NCI-H69 (cell line): ENCODE measurements around the gene ZNF385B.

Source experiments
- DNase-seq: peaks from one replicate; lab custom pipeline; 2025; lab: John Stamatoyannopoulos, UW

The ZNF385B gene

GRCh38 chr2:179629776-179630175 is 231.6 kb downstream of the ZNF385B start:
- DNase-seq = peak; percentile 1

GRCh38 chr2:179626261-179626660 is 235.2 kb downstream of the ZNF385B start:
- DNase-seq = no peak

- no peak for DNase-seq
Observed at GRCh38 chr2:179622635-179623300, 238.6 kb downstream of the ZNF385B start.

- DNase-seq = no peak
Observed at GRCh38 chr2:179622112-179622511, 239.3 kb downstream of the ZNF385B start.

DNA sequence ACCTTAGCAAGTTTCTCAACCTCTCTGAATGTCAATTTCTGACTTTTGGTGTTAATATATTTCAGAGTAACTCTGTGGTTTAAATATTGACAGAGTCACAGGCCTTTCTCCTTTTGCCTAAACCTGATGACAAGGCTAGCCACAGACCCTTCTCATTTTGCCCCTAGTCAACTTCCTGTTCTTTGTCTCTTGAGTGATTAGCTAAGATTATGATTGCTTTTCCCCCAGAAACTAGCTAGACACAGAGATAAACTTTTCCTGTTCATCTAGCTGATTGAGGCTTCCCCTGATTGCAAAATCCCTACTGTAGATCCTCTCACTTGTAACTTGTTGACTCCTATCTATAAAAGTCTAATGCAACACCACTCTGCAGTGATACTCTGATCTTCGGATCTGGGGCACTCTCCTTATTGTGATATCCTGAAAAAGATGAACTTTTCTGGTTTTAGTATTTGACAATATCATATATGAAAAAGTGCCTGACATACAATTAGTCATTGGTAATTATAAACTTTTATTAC is 241.4 kb downstream of the ZNF385B start:
- DNase-seq = peak; percentile 16

DNA sequence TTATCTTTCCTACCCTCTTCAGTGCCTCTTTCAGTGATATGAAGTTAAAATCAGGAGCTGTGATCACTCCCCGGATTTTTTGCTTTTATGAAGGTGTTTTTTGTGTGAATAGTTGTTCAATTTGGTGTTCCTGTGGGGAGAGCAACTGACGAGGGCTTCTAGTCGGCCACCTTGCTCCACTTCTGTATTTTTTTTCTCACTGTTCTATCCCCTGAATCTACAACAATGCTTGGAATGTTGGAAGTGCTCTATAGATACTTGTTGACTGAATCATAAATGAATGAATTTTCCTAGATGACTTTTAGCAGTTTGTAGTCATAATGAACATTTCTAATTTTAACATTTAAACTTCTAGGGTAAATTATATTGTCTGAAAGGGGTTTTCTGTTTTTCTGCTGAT is 247.3 kb downstream of the ZNF385B start:
- no peak for DNase-seq

GRCh38 chr2:179613701-179614100 is 247.7 kb downstream of the ZNF385B start:
- DNase-seq = no peak

- no peak for DNase-seq
Observed at GRCh38 chr2:179613299-179613651, 248.1 kb downstream of the ZNF385B start.

- DNase-seq = peak; percentile 2
Observed at GRCh38 chr2:179612591-179613298, 248.7 kb downstream of the ZNF385B start.

DNA sequence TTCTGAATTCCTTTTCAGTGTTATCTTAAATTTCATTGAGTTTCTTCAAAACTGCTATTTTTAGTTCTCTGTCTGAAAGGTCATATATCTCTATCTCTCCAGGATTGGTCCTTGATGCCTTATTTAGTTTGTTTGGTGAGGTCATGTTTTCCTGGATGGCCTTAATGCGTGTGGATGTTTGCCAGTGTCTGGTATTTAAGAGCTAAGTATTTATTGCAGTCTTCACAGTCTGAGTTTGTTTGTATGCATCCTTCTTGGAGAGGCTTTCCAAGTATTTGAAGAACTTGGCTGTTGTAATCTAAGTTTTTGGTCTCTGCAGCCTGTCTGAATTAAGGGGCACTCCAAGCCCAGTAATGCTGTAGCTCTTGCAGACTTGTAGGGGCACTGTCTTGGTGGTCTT is 249.3 kb downstream of the ZNF385B start:
- DNase-seq = no peak

- DNase-seq = no peak
Observed at GRCh38 chr2:179606141-179606540, 255.3 kb downstream of the ZNF385B start.

DNA sequence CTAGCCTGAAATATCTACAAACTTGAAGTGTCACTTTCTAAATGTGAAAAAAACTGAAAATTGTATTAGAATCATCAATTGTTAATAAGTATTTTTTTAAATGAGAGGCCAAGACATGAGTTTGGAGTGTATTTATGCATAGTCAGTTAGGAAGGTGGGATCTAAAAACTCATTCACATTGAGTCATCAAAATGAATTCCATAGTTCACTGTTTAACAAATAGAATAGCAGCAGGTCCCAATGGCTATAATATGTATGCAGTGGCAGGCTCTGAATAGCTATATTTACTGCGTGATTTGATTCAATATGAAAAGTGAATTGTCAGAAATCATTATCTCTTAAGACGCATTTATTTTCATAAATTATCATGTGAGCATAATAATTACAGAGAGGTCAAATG is 256.1 kb downstream of the ZNF385B start:
- DNase-seq = peak; percentile 5

GRCh38 chr2:179604598-179604997 is 256.8 kb downstream of the ZNF385B start:
- no peak for DNase-seq

DNA sequence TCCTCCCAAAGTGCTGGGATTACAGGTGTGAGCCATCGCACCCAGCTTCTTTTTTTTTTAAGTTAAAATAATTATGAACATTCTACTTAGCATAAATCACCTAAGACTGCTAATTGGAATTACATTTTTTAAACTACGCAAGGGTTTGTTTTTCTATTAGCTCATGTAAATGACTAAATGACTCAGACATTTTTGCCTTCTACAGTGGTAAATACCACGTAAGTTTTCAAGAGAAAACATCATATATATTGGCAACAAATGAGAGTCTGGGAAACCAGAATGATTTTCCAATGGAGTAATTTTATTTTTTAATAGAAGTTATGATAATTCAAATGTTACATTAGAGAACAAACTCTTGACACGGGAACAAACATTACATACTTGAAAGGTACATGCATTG is 259.0 kb downstream of the ZNF385B start:
- DNase-seq = no peak

- DNase-seq = no peak
Observed at GRCh38 chr2:179596018-179596417, 265.4 kb downstream of the ZNF385B start.

DNA sequence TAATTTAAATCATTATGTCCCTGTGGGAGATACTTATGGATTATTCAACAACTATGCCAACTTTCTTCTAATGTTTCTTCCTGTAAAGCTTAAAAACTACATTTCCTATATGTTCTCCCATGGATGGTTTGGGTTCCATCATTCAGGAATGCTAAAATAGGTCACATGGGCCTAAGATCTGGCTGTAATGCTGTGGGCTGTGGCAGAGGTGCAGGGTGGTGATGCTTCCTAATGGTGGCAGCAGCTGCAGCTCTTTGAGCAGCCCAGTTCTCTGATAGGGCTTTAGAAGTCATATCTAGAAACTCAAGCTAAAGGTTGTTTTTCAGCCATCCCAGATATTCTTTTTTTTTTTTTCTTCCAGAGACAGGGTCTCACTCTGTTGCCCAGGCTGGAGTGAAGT is 266.1 kb downstream of the ZNF385B start:
- peak; percentile 23 for DNase-seq

- no peak for DNase-seq
Observed at GRCh38 chr2:179594268-179595112, 266.9 kb downstream of the ZNF385B start.

- no peak for DNase-seq
Observed at GRCh38 chr2:179593323-179593722, 268.1 kb downstream of the ZNF385B start.

DNA sequence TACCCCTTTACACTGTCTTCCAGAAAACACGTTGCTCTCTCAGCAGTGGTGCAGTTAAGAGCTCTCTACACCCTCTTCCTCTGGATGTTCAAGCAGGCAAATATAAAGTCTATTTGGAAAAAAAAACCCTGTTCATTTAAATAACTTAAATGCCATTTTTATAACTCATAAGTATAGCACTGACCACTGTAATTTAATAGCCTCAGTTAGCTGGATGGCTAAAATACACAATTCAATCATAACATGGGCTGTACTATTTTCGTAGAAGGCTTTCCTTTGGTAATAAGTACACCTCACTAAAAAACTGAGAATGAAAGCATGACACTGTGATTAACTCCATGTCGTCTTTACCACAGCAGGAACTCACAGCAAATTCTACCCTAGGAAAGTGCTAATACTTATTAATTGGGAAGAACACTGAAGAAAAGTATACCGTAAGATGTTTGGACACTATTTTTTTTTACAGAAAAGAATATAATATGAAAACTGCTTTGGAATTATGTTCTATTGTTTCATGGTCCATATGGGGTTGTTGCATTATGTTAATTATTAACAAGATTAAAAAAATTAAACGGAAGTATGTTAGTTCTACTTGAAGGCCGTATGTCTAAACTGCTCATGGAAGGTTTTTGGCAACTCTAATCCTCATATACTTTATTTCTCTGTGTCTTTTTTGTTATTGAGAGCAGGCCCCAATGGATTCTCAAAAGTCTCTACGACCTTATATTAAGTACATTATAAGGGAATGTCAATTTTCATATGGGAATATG is 269.1 kb downstream of the ZNF385B start:
- DNase-seq = no peak

GRCh38 chr2:179591690-179592089 is 269.7 kb downstream of the ZNF385B start:
- no peak for DNase-seq

DNA sequence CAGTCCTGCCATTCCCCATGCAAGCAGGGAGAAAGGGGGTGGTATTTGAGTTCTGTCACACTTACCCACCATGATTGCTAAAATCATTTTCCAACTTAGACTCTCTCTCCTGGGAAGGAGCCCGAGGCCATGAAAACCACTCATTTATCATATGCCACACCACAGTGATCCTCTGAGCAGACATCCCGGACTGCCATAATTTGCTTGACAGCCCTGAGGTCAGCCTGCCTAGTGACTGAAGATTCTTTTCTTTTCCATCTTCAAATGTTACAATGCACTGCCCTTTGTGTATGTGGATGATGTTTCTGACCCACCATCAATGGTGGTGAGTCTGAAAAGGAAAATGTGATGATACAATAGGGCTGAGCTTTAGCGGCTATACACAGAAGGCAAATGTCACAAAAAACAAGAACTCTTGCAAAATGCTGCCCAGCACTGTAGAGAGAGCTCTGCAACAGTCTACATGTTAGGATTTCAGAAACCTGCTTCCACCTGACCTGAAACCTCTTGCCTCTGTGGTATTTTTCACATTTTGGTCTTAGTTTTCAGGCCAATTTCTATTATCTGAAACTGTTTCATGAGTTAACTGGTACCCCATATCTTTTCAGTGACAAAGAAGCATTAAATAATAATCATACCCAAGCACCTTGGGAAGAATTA is 272.8 kb downstream of the ZNF385B start:
- DNase-seq = peak; percentile 46
